GM21360 (cell line): ENCODE measurements around the gene DNAJB7.
A peak's percentile ranks its signal among the peaks of the same experiment; 100 is the strongest.
"Not testable (repeated sequence)": the region's sequence is repeated elsewhere in the genome, so short reads cannot be mapped to it uniquely, and the experiment has no call there.

Source experiments
- ATAC-seq: cut with Tn5 transposase; IDR thresholded peaks from one replicate; pipeline ENCODE4 v1.9.1; 2021; ENCODE audit warnings: mild to moderate bottlenecking, moderate library complexity; ENCODE audit not compliant: unreplicated experiment

Gene DNAJB7

DNA sequence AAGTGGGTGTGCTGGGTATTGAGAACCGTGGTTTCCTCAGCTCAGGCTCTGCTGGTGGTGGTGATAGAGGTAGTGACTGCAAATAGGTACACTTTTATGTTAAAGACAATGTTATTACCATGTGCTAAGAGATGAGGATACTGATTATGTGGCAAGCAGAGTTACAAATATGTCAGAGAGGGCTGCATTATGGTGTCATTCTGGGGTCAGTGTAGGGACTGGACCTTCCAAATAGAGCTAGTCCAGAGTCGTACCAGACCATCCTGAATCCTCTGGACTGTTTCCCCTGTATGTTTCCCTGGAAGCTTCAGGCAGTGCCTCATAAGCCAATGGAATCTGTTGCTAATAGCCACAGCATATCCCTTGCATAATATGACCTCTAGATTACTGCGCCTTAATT lies at the start of gene DNAJB7:
Gene DNAJB7 (minus strand): TSS at position 101 of the 400 bp plus-strand sequence. CDS start 119 bp downstream, outside the sequence.
- no peak for ATAC-seq

DNA sequence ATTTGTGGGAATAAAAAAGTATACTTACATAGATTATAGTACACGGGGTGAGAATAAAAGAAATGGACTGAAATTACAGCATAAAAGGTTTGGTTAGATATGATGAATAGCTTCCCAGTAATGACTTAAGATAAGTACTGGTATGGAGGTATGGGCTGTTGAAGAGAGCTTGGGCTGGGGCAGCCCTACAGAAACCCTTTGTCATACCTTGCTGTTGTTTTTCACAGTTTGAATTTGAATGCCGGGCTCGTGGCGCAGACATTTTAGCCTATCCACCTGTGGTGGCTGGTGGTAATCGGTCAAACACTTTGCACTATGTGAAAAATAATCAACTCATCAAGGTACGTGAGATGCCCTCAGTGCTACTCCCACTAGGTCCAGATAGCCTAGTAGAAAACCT lies 47.0 kb upstream of the DNAJB7 start:
- ATAC-seq, result no peak

DNA sequence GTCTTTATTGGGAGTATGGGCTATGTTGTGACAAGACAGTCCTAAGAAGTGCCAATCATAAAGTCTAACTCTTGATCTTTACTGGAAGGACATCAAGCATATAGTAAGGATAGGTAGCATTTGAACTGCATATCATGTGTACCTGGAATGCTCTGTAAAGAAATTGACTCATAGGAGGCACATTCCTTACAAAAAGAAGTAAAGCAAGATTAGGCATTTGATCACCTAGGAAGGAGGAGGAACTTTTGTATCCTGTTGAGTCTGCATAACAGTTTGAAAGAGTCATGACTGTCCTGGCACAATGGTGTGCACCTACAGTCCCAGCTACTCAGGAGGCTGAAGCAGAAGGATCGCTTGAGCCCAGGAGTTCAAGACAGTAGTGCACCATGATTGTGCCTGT lies 42.2 kb upstream of the DNAJB7 start:
- ATAC-seq, result no peak

DNA sequence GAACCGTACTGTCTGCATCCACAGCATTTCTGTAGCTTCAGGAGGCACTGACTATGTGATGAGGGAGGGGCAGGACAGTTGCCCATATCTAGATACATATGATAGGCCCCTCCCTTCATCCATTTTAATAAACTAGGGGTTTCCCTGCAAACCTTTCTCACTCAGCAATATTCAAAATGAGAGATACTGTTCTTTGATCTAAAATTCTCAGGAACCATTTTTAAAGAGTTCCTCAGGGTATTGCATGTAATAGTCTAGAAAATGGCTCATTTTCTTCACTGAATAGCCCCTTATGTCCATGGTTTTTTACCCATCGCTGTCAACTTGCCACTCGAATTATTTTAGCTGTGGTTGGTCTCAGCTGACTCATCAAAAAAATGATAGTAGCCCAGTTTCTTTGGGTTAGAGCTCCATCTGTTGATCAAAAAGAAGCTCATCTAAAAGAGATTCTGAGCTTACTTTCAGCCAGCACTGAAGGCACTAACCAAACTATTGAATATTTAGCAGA lies 37.0 kb upstream of the DNAJB7 start:
- no peak for ATAC-seq

DNA sequence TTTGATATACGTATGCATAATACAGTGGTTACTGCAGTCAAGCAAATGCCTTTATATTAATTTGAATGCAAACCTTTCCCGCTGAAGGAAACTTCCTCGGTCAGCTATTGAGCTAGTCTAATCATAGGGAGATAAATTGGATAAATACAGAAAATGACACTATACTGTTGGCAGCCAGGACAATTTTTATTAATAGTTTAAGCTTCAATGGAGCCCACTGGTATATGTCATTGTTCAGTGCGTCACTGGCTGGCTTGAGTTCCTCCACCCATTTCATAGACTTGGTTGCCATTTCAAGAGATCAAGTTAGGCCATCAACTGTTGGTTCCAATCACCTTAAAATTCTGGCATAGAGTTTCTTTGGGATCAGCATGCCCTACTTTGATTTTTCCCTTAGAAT lies 32.5 kb upstream of the DNAJB7 start:
- ATAC-seq, result no peak

DNA sequence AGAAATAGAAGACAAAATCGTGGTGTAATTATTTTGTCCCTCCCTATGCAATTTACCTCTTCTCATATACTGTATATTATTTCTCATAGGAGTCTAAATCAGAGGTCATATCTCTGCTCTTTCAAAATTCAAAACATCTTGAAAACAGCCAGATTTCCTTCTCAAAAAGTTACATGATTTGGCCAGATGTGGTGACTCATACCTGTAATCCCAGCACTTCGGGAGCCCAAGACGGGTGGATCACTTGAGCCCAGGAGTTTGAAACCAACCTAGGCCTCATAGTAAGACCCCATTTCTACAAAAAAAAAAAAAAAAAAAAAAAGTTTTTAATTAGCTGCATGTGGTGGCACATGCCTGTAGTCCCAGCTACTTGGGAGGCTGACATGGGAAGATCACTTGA lies 29.0 kb upstream of the DNAJB7 start:
- ATAC-seq, result no peak

DNA sequence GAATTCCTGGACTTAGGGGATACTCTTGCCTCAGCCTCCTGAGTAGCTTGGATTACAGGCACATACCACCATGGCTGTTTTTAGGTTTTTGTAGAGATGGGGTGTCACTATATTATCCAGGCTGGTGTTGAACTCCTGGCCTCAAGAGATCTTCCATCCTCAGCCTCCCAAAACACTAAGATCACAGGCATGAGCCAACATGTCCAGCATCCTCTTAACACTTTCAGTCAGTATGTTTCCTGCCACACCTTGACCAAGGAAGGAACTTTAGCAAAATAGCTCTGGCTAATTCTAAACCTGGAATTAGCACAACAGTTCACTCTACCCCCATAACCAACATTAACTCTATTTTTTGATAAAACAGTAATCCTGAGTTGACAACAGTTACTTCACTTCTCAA lies 27.2 kb upstream of the DNAJB7 start:
- ATAC-seq, result no peak

DNA sequence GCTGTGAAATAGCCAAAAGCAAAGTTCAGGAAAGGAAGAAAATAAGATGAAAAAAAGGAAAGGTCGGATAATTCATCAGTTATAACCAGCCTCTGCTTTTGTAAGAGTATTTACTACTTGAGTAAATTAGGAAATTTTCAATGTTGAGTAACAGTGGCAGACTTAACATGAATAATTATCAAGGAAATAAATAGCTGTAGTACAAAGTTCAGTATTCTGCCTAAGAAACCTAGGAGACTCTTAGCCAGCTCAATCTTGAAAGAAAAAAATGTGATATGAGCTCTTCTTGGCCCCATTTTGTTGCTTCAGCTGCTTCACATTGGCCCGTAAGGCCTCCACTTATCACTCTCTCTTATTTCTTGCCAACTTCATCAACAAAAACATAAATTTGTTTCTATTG lies 17.0 kb upstream of the DNAJB7 start:
- no peak for ATAC-seq

DNA sequence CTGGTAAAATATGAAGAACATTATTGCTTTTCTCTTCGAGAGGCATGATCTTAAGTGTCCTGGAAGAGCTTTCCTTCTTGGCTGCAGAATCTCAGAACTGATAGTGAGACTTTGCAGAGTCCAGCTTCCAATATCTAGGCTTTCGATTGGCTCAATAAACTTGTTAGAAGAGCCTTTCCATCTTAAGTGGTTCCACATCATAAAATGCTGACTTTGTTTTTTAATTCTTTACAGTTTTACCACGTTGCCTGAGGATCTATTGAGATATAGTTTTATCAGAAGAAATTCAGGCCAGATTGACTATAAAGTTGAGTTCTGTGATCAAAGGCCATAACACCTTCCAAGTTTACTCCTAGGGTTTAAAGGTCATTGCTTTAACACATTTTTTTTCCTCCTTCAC lies 15.6 kb upstream of the DNAJB7 start:
- ATAC-seq, result no peak

DNA sequence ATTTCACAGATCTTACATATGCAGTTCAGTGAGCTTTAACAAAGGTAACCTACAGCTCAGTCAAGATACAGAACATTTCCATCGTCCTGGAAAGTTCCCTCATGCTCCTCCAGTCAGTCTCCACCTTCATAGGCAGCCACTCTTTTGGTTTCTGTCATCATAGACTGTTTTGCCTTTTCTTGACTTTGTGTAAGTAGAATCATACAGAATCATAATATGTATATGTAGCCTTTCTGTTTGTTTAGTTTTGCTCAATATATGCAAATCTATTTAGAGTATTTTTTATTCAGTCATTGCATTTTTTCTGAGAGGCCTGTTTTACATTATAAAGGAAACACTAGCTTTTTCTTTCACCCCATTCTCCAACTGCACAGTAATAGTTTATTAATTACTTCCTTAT lies 15.0 kb upstream of the DNAJB7 start:
- ATAC-seq, result no peak

DNA sequence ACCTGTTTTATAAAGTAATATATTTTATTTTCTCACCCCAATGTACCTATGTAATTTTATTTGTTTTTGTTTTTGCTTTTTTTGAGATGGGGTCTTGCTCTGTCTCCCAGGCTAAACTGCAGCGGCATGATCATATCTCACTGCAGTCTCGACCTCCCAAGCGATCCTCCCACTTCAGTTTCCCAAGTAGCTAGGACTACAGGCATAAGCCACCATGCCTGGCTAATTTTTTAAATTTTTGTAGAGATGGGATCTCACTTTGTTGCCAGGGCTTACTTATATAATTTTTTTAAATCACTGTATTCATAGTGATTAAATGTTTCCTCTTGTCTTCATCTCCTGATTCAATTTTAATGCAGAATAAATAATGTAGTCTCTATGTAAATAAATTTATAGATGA lies 13.2 kb upstream of the DNAJB7 start:
- ATAC-seq, result no peak

DNA sequence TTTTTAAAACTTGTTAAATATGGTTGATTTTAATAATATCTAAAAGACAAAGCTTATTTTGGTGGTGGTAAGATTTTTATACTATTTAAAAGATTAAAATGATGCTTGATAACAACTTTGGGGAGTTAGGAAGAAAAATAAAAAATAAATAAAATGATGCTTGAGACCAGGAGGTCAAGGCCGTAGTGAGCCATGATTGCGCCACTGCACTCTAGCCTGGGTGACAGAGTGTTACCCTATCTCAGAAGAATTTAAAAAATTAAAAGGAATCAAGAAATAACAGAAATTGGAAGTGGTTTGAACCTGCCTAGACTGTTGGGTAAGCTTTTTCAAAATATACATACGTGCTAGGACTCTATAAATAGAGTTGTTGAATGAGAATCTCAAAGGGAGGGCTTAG lies 12.1 kb upstream of the DNAJB7 start:
- ATAC-seq, result no peak

DNA sequence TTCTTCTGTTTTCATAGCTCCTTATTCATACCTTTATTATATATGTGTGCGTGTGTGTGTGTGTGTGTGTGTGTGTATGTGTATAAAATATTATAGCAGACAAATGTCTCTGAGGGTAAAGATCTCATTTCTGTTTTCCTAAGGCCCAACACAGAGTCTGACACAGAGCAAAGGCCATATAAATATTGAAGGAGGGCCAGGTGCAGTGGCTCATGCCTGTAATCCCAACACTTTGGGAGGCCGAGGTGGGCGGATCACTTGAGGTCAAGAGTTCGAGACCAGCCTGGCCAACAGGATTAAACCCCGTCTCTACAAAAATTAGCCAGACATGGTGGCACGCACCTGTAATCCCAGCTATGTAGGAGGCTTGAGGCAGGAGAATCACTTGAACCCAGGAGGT lies 6.5 kb upstream of the DNAJB7 start:
- ATAC-seq, result not testable (repeated sequence)

DNA sequence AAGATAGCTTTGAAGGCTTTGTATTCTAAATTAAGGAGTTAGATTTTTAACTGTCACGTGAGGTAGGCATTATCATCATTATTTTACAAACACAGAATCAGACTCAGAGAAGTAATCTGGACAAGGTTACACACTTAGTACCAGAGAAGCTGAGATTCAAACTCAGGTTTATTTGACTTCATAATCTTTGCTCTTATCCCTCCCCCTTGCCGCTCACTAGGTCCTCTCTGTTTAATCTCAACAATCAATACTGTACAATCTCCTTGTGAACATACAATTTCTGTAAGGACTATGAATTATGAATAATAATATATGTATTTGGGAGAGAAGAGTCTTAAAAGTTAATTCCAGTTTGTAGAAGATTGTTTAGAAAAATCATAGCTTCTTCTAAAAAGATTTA lies 5.2 kb upstream of the DNAJB7 start:
- no peak for ATAC-seq

DNA sequence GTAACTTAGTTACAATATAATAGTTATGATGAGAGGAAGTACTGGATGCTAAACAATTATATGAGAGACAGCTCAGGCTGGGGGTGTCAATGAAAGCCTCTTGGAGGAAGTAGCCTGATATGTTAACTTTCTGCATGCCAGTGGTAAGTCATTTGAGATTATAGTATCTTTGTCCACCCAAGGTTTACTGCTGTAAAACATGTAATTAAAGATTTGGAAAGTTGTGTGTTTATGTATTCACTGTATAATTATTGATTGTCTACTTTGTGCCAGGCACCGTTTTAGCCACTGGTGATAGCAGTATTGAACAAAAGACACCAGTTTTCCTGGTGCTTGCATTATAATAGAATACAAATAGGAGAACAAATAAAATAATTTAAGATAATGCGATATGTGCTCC lies 624 bp upstream of the DNAJB7 start:
- ATAC-seq, result no peak

DNA sequence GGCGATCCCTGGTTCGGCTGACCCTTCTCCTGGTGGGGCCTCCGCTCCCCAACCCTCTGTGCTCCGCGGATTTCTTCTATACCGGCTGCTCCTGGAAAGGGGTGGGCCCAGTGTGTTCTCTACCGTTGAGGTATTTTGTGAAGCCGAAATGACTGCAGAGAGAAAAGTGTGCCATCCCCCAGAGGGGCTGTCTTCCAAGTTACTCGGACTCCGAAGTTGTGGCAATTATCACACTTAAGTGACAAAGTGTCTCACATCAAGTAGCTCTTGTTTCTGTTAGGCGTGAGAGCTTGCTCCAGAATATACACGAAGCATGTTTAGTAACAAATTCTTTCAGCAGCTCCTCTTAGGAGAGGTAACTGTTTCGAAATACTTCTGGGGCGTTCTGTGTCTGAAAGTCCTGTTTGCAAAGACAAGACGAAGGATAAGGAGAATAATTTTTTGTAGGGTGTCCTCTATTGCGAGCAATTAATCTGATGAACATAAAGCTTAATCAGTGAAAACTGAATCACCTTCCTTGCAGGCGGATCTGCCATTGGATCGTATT lies 4.5 kb downstream of the DNAJB7 start:
- peak; percentile 14 for ATAC-seq

DNA sequence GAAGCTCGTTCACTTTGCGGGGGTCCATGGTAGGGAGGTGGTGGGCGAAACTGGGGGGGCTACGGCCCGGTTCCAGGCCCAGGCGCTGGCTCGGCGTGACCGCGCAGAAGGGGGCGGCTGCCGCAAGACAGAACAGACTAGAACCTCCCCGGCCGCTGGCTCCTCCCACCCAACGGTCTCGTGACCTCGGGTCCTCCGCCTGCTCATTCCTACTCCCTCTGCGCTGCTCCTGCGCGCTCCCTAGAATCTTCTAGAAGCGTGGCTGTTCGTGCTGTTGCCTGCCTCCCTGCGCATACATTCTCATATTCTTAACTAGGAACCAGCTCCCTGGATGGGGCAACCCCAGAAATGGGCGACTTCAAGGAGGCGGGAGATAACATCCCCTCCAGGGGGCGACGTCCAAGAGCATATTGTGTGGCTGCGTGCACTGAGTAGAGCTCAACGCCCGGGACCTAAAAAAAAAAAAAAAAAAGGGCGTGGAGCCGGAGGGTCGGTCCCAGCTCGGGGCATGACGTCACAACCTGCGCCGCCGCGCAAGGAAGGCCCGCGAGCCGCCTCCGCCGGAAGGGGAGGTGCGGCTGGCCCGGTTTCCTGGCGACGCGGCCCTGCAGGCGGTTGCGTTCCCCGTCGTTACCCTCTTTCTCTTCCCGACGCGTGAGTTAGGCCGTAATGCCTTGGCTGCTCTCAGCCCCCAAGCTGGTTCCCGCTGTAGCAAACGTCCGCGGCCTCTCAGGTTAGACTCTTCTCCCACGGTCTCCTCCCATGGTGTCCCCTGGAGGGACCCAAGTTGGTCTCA lies 5.2 kb downstream of the DNAJB7 start, which contains the start of the genes ST13 and XPNPEP3:
Gene ST13 (minus strand): TSS at position 127 of the 796 bp plus-strand sequence. CDS start 99 bp downstream, at position 28.
Gene XPNPEP3 (plus strand): TSS at position 636 of the 796 bp plus-strand sequence. CDS start 34 bp downstream, at position 670.
- ATAC-seq, result peak; percentile 81

DNA sequence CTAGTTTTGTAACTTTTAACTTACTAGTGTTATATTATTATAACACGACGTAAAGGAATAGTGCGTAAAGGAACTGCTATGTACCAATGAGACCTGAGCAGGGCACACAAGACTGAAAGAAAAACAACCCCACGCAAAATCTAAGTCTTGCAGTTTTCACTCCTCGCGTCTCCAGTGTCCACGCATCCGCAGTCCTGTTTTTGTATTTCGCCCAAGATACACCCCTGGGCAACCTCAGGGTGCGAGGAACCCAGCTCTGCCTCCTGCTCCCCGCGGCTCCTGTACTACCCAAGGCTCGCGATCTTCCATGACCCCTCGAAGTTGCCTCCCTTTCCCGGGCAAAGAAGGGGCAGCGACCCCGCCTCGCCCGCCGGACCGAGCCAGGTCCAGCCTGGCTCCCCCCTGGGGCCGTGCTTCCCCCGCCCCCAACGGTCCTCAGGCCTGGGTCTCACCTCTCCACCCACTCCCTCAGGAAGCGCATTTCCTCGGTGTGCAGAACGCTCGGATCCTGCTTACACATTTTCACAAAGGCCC lies 5.9 kb downstream of the DNAJB7 start:
- ATAC-seq, result peak; percentile 27

DNA sequence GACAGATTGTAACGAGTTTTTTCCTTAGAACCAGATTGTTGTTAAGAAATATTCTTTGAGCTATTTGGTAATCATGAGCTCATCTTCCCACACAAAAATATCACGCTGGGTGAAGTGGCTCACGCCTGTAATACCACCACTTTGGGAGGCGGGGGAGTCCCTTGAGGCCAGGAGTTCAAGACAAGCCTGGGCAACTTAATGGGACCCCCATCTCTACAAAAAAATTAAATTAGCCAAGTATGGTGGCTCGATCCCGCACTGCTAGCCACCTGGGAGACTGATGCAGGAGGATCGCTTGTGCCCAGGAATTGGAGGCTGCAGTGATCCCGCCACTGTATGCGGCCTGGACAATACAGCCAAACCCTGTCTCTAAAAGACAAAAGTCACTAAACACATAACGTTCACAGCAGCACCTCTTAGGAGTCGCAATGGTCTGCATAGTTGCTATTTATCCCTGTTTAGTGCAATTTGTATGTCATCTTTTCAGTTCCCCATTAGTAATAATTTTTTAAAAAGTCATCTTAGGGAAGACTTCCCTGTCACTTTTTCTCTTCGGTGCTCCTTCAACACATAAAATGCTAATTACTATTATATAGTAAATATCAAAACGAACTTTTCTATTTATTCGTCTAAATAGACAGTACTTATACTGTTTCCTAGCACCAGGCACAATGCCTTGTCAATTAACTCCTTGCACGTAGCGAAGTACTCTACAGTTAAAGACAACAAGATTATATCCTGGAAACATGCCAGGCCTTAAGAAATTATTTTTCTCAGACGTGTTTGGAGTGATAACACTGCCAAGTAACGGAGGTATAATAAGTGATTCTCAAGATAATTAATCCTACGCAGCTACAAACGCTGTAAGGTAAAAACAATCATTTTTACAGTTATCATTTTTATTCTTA lies 6.6 kb downstream of the DNAJB7 start:
- ATAC-seq, result no peak

DNA sequence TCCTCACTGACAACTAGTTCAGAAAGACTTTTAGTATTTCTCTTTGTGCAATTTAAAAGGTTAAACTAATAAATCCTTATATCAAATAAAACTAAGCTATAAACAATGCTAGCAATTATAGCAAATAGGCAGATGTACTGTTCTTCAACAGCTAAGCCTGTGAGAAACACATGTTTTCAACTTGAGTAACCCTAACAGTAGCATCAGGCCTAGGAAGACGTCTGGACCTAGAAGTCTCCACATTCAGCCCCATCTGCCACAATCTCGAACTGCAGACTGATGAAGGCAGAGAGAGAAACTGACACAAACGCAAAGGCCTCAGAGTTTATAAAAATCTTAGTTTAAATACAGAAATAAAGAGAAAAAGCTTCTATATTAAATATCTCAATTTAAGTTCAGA lies 8.0 kb downstream of the DNAJB7 start:
- no peak for ATAC-seq

DNA sequence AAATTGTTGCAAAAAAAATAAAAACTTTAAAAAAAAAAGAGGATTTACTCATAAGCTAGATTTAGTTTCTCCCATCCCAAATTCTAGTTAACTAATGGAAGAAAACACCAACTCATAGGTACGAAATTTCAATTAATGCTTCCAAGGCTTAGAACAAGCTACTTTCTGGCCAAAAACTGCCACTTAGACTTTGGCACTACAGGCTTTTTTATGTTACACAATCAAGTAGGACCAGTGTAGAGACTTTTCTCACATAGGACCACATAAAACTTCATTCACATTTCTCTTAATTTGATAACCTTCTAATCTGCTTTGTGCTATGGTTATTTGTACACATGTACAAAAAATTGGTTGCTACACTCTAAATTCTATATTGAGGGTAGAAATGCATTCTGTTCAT lies 8.6 kb downstream of the DNAJB7 start:
- no peak for ATAC-seq
